ENCODE results near the gene C8G.

C8G gene

DNA sequence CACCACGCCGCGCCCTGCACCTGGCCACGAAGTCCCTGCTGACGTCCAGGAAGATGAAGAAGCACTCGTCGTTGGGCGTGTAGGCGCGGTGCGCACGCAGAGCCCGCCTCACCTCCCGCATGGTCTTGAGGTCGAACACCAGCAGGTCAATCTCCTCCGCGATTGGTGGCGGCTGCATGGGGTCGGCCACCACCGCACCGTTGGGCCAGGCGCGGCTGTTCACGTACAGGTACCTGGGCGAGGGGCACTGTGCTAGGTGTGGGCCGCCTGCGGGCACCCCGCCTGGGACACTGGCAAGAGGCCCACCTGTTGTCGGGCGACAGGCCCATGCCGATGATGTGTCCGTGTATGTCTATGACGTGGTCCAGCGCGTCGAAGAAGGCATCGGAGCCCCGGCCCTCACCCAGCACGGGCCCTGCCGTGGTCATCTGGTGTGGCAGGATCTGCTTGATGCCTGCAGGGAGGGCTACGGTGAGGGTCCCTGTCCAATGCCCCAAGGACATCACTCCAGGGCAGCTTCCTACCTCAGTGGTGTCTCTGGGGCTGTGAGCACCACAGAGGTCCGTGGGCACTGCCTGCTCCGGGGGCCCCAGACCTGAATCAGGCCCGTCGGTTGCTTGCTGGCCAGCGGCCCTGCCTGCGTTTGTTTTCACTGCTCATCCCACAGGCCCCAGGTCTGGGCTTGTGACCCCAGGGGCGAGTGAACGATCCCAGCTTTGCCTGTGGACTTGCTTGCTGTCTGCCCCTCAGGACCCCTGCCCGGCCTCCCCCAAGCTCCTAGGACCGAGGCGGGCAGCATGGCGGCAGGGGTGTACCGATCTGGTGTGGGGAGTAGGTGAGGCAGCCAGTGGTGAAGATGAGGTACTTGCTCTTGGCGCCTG lies 3.6 kb upstream of the C8G start:
- DNase-seq (ENCODE audit: low read depth in 2 of 2): no peak

DNA sequence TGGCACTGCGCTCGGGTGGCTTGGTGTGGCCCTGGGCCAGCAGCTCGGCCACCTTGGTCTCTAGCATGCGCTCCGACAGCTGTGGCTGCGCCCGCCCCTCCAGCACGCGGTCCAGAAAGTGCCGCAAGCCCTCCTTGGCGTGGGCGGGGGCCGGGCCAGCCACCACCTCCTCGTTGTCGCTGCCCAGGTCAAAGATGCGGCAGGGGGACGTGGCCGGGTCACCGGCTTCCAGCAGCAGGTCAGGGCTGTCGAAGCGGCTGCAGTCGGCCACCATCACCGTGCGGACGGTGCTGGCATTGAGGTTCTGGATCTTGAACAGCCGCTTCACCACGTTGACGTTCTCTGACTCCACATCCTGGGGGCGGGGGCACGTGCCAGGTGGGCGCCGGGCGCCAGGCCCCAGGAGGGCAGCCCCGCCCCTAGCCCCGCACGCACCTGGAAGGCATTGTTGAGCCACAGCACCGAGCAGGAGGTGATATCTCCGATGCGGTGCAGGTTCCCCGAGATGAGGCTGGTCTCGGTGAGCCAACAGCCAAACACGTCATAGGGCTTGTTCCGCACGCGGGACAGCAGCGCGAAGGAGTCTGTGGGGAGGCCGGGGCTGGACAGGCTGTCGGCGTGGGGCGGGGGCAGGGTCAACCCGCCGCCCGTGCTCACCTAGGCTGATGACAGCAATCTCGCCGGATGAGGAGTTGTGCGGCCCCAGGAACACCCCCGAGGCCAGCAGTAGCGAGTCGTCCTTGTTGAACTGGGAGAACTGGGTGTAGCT lies 2.7 kb upstream of the C8G start:
- no peak for DNase-seq (ENCODE audit: low read depth in 2 of 2)

DNA sequence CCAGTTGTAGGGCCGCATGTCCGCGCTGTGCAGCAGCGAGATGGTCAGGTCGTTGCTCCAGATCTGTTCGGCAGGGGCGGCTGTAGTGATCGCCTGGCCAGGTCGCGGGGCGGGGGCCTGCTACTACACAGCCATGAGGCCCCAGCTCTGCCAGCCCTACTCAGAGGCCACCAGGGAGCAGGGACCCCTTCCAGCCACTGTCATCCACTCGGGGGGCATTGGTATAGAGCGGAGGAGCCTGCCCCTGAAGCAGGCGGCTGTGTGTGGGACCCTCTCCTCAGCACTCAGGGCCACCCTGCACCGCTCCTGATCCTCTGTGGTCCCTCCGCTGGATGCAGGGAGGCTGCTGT lies 2.2 kb upstream of the C8G start:
- DNase-seq (ENCODE audit: low read depth in 2 of 2): no peak

DNA sequence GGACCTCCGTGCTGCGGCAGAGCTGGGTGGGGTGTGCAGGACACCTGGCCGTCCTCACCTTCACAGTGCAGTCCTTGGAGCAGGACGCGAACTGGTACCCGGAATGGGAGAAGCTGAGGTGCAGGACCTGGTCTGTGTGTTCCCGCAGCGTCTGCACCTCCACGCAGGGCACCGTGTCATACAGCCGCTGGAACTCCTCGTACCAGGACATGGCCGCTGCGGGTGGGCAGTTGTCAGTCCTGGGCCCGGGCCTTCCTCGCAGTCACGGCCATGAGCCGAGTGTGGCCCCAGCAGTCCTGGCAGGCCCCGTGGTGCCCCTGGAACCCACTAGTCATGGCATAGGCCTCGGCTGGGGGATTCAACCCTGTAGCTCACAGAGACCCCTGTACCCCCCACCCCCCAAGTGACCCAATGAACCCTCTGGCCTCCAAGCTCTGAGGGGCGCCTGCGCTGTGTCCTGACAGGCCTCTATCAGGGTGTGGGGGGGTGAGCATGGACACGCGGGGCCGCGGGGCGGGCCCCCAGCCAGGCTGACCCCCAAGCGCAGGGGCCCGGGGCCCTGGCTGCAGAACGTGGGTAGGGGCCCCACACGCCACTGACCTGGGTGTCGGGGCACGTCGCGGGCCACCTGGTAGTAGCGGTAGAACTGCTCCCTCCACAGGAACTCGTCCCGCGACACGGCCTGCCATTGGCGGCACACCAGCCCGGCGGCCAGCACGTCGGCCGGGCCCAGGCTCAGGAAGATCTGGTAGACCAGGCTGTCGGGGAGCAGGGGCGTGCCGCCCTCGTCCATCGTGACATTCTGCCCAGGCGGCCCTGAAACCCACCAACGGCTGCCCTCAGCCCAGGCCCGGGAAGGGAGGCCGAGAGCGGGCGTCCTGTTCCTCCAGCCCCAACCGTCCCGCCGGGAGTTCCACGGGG lies 1.5 kb upstream of the C8G start:
- DNase-seq (ENCODE audit: low read depth in 2 of 2): no peak

DNA sequence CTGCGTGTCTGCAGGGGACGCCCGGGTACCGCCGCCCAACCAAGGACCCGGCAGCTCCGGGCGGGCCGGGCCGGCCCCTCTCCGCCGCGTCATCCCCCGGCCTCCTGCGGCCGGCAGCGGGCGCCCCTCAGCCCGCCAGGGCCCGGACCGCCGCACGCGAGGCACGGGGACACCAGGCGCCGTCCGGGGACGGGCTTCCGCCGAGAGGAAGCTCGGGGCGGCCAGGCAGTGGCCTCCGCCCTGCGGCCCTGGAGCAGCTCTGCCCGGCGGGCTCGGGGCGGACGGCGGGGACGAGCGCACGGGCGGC lies 878 bp upstream of the C8G start:
- no peak for DNase-seq (ENCODE audit: low read depth in 2 of 2)

DNA sequence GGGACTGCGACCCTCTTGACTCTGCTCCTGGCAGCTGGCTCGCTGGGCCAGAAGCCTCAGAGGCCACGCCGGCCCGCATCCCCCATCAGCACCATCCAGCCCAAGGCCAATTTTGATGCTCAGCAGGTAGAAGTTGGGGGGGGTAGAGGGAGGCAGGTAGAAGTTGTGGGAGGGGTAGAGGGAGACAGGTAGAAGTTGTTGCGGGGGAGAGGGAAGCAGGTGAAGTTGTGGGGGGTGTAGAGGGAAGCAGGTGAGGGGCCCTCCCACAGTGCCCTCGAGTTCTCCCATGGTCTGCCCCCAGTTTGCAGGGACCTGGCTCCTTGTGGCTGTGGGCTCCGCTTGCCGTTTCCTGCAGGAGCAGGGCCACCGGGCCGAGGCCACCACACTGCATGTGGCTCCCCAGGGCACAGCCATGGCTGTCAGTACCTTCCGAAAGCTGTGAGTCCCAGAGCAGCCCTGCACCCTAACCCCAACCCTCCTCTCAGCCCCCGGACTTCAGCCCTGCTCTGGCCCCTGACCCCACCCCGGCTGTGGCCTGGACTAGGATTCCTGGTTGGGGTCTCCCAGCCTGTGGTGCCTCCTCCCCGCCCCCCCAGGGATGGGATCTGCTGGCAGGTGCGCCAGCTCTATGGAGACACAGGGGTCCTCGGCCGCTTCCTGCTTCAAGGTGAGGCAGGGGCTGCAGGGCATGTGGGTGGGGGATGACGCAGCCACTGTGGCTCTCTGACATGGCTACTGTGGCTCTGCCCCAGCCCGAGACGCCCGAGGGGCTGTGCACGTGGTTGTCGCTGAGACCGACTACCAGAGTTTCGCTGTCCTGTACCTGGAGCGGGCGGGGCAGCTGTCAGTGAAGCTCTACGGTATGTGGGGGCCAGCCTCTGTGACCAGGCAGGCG lies 537 bp downstream of the C8G start:
- no peak for DNase-seq (ENCODE audit: low read depth in 2 of 2)

DNA sequence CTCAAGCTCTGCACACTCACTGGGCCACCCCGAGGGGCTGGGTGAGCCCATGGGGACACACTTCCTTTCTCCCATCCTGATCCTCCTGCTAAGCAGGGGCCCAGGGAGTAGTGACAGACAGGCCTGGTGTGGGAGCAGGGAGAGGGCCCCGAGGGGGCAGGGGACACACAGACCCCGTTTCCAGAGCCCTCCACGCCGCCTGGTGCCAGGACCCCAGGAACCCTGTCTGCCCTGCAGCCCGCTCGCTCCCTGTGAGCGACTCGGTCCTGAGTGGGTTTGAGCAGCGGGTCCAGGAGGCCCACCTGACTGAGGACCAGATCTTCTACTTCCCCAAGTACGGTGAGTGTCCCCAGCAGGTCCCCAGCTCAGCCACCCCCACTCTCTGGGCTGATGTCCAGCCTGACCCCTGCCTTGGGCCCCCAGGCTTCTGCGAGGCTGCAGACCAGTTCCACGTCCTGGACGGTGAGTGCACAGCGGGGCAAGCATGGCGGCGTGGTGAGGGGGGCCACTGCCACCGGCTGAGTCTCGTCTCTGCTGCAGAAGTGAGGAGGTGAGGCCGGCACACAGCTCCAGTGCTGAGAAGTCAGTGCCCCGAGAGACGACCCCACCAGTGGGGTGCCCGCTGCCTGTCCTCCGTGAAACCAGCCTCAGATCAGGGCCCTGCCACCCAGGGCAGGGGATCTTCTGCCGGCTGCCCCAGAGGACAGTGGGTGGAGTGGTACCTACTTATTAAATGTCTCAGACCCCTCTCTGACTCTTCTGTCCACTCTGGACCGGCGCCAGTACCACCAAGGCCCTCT lies 1.4 kb downstream of the C8G start:
- DNase-seq (ENCODE audit: low read depth in 2 of 2): no peak

DNA sequence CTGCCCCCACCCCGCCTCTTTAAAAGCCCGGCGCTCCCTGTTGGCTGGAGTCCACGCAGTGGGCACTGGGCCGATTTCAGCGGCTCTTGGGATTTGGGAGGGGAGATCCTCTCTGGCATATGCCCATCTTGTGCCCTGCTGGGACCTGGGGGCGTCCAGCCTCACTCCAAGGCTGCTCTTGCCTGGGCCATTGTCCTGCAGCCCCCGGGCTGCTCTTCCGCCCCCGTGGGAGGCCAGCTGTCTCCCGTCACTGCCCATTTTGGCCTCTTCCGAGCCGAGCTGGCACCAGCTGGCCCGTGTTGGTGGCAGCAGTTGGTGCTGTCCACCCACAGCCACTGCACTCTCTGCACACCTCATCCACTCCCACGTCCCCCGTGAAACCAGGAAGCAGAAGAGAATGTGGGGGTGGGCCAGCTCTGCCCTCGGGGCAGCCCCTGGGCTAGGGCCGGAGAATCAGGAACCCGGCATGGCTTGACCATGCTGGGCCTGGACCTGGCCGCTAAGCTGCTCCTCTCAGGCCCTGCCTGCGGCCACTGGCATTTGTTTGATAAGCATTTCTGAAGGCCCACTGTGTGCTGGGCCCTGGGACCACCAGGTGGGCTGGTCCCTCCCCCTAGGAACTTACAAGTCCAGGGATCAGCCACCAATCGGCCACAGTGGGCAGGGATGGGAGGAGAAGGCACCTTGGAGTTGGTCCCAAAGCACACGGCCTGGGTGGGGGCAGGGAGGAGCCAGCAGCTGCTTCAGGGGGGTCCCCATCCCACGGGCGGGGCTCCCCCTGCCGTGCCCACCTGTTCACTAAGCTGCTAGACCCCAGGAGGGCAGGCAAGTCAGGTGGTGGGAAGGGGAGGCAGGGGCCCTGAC lies 2.2 kb downstream of the C8G start:
- no peak for DNase-seq (ENCODE audit: low read depth in 2 of 2)

DNA sequence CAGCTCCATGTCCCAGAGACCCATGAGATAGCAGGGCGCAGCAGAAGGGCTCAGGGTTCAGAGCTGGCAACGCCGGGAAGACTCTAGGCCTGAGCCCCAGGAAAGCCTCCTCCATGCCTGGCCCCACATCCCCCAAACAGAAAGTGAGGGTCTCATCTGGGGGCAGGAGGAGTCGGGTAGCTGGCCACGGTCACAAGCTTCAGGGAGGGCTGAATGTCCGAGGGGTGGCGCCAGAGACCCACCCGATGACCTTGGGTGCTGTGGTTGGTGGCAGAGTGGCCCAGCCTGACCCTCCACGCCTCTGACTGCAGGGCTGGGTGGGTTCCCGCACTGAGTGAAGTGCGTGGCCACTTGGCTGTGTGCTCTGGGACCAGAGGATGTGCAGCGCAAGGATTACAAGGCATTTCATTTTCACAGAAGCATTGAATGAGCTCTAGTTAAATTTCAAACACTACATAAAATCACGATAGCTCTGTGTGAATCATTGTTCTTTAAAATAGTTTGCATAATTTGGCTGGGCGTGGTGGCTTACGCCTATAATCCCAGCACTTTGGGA lies 3.0 kb downstream of the C8G start:
- DNase-seq (ENCODE audit: low read depth in 2 of 2): no peak

DNA sequence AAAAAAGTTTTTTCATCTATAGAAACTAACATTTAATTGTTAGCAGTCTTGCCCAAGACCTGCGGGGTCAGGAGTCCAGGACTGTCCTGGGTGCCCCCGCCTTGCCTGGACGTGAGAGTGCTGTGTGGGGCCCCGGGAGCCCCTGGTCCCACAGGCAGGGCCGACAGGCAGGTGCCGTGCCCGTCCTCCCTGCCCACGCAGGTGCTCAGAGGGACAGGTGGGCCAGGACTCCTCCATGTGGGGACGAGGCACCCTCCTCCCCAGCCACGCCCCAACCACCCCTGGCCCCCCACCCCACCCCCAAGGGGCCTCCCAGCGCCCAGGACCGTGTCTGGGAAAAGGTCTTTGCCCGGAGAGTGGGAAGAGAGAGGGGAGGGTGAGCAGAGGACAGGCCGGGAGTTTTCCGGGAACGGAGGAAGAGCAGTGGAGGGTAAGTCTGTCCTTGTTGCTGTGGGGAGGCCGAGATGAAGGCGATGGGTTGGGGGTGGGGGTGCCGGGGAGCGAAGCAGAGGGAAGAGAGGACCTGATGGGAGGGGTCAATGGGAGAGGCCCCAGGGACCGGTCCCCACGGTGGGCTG lies 4.3 kb downstream of the C8G start:
- DNase-seq (ENCODE audit: low read depth in 2 of 2): no peak

DNA sequence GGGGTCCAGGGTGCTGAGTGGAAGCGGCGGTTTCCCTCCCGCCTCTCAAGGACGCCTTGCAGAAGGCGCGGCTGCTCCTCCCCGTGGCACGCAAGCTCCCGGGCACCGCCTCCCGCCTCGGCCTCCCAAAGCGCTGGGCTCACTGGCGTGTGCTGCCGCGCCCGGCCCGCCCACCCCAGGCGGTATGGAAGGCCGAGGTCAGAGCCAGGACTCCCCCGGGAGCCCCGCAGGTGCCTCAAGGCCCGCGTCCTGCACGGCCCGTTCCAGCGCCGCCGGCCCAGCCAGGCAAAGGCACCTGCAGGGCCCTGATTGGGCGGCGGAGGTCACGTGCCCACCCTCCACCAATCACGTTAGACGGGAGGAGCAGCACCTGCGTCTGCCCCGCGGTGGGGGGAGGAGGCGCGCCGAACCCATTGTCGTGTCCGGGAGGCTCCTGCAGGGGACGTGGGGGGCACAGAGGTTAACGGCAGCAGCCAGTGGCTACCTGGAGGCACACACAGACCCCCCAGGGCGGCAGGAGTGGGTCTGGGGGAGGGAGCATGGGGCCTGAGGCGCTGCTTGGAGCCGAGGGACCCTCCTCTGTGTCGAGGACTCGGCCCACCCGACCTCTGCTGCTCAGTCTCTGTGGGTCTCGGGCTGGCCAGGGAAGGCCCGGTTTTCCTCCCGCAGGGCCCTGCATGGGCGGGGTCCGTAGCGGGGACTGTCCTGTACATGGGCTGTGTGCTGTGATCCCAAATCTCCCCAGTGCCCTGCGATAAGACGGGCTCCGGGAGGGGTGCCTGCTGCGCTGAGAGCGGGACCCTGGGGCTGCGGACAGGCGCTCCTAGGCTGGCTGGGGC lies 5.0 kb downstream of the C8G start:
- peak; percentile 93 for DNase-seq (ENCODE audit: low read depth in 2 of 2)

DNA sequence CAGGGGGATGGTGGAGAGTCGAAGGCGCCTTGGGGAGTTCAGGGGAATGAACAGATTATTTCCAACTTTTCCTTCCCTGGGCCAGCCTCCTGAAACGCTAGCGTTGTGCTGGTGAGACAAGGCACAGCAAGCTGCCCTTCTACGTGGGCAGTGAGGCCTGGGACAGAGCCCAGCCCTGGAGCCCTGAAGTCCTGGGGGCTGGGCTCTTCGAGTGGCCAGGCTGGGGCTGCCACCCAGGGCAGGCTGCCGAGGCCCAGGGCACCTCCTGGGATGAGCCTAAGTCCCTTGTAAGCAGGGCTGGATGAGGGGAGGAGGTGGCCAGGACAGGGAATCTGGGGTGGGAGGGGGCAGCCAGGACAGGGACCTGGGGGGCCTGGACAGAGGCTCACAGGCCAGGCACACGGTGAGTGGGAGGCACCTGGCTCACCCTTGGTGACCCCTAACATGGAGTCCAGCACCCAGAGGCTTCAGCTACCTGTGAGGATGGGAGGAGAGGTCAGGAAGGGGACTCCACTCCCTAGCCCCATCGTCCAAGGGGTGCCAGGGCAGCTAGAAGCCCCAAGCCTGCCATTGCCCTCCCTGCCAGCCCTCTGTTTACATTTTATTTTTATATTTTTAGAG lies 5.7 kb downstream of the C8G start:
- no peak for DNase-seq (ENCODE audit: low read depth in 2 of 2)

DNA sequence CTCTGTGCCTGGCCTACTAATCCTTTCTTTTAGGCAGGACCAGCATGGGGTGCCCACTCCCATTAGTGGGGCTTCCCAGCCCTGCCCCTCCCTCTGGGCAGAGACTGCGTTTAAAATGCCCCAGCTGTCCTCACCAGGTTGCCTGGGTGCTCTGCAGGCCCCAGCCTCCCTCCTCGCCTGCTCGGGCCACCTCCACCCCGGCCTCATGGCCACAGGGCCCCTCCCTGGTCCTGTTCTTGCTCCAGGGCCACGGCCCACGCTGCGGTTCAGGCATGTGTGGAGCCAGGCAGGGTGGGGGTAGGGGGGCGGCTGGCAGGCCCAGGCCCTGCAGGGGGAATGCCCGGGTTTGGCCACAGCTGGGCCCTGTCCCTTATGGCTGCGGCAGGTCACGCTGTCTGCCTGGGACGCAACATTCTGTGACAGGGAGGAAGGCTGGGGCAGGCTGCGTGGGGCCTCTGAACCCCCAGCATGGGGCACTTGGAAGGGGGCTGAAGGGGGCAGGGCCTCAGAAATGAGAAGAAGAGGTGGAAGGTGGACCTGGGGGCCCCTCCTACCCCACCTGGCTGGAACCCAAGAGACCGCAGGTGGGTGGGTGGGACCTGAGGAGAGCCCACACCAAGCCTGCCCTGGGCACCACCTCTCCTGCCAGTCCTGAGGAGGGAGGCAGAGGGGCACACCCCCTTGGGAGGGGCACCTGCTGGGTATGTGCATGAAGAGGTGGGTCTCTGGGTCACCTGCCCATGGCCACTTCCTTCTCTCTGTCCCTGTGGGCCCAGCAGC lies 6.7 kb downstream of the C8G start, which contains the start of gene LCN12:
Gene LCN12 (plus strand): TSS at position 733 of the 780 bp plus-strand sequence. CDS start 55 bp downstream, outside the sequence.
- no peak for DNase-seq (ENCODE audit: low read depth in 2 of 2)

DNA sequence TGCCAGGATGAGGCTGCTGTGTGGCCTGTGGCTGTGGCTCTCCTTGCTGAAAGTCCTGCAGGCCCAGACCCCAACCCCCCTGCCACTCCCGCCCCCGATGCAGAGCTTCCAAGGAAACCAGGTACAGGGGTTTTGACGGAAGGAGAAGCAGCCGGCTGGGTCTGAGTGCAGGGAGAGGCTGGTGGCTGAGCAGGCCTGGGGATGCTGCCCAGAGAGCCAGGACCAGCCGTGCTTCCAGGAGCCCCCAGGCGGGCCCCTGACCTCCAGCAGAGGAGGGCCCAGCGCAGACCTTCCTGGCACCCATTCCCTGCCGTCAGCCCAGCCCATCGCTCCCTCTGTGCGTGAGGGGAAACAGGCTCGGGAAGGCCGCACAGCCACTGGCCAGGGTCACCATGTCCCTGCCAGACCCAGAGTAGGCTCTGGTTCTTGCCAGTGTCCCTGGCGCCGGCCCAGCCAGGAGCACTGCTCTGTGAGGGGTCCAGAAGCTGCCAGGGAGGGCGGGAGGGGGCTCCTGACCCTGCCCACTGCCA lies 7.3 kb downstream of the C8G start:
- DNase-seq (ENCODE audit: low read depth in 2 of 2): no peak

DNA sequence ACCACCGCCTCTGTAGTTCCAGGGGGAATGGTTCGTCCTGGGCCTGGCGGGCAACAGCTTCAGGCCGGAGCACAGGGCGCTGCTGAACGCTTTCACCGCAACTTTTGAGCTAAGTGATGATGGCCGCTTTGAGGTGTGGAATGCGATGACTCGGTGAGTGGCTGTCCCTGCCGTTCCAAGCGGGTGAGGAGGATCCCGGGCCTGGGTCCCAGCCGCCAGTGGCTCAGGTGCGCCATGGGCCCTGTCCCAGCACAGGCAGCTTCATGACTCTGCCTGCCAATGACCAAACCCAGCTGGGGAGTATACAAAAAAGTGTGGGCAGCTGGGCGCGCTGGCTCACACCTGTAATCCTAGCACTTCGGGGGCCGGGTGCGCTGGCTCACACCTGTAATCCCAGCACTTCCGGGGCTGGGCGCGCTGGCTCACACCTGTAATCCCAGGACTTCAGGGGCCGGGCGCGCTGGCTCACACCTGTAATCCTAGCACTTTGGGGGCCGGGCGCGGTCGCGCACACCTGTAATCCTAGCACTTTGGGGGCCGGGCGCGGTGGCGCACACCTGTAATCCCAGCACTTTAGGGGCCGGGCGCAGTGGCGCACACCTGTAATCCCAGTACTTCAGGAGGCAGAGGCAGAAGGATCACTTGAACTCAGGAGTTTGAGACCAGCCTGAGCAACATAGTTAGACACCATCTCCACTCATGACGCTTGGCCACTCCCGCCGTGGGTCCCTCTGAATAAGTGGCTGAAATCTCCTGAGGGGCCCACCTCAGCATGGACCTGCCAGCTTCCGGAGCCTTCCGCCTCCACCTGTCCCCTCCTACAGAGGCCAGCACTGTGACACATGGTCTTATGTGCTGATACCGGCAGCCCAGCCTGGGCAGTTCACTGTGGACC lies 8.1 kb downstream of the C8G start:
- no peak for DNase-seq (ENCODE audit: low read depth in 2 of 2)
